ENCODE data around the gene NOL8. TPM values are rescaled to one million over a fixed set of nuclear protein-coding genes. Genes with fewer than 3 reads are reported as not detected.

The NOL8 gene
- total and polyA plus RNA-seq, 11 donors, result 8.1 to 25.6 (median 14.8) TPM

GRCh38 chr9:92312887-92313623 is 12.1 kb downstream of the NOL8 start:
- ATAC-seq, result peak; percentile 70 to 83 (median 72)
- intact Hi-C loops (cut with DNase I), result loop anchor here in 1 of 10 donors (1.0 kb wide), 1 partner anchor 13 kb away; no protein-coding TSS in a partner anchor
- H3K36me3 ChIP-seq, result peaks cover 0 to 87% (median 70%) of the 10 kb centered on the region in 9 donors
- peak overlapping the region; percentile 19 to 81 (median 56) for H3K27ac ChIP-seq
- TF ChIP-seq, protein P1, sequence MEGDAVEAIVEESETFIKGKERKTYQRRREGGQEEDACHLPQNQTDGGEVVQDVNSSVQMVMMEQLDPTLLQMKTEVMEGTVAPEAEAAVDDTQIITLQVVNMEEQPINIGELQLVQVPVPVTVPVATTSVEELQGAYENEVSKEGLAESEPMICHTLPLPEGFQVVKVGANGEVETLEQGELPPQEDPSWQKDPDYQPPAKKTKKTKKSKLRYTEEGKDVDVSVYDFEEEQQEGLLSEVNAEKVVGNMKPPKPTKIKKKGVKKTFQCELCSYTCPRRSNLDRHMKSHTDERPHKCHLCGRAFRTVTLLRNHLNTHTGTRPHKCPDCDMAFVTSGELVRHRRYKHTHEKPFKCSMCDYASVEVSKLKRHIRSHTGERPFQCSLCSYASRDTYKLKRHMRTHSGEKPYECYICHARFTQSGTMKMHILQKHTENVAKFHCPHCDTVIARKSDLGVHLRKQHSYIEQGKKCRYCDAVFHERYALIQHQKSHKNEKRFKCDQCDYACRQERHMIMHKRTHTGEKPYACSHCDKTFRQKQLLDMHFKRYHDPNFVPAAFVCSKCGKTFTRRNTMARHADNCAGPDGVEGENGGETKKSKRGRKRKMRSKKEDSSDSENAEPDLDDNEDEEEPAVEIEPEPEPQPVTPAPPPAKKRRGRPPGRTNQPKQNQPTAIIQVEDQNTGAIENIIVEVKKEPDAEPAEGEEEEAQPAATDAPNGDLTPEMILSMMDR (IDR thresholded peaks at IDR 0.05), result no peak
- no peak for TF ChIP-seq POLR2A (IDR thresholded peaks at IDR 0.05)
- no peaks in the 10 kb centered on the region for H3K27me3 ChIP-seq
- H3K9me3 ChIP-seq, result no peaks in the 10 kb centered on the region
- DNase-seq, result no peak
- 53 to 64% (median 58%) methylated on average over 6 of the region's 6 CpGs for WGBS, 4 donors
- H3K4me3 ChIP-seq, result no peak overlapping the region
- H3K4me1 ChIP-seq, result peaks cover 0 to 21% (median 11%) of the 10 kb centered on the region in 12 donors

- Histone ChIP-seq H3K9me3 (no peaks in the 10 kb centered on the region), H3K27me3 (no peaks in the 10 kb centered on the region), H3K4me3 (no peak overlapping the region), H3K36me3 (peaks cover 0 to 87% (median 70%) of the 10 kb centered on the region in 9 donors), H3K4me1 (peaks cover 0 to 21% (median 11%) of the 10 kb centered on the region in 12 donors), H3K27ac (no peak overlapping the region)
- WGBS, 4 donors, result 86 to 96% (median 92%) methylated on average over 3 of the region's 3 CpGs
- intact Hi-C loops (cut with DNase I), result no loop called here
- DNase-seq (no peak), ATAC-seq (no peak)
- TF ChIP-seq, protein P1 (IDR thresholded peaks at IDR 0.05), result no peak
- TF ChIP-seq POLR2A (IDR thresholded peaks at IDR 0.05), result no peak
Observed at GRCh38 chr9:92310562-92310961, 14.6 kb downstream of the NOL8 start.

DNA sequence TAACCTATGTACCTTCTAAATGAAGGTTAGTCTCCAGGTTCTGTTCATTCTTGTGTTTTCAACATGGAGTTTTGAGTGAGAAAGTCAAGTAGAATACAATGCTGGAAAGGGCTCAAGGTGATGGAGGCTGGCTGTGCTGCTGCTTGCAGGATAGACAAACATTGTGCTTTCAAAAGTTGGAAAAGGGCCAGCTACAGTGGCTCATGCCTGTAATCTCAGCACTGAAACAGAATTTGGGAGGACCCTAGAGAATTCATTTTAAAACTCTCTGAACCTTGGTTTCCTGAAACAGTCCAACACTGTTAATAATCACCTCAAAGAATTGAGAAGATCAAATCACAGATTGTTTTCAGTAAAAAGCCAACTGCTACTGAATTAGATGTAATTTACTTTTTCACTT is 16.3 kb downstream of the NOL8 start:
- peaks cover 0 to 91% (median 77%) of the 10 kb centered on the region in 9 donors for H3K36me3 ChIP-seq
- no peak overlapping the region for H3K27ac ChIP-seq
- H3K27me3 ChIP-seq, result no peaks in the 10 kb centered on the region
- DNase-seq (no peak), ATAC-seq (no peak)
- peaks cover 0 to 17% (median 11%) of the 10 kb centered on the region in 12 donors for H3K4me1 ChIP-seq
- no peak overlapping the region for H3K4me3 ChIP-seq
- TF ChIP-seq, protein P1 (IDR thresholded peaks at IDR 0.05), result no peak
- no peak for TF ChIP-seq POLR2A (IDR thresholded peaks at IDR 0.05)
- no peaks in the 10 kb centered on the region for H3K9me3 ChIP-seq
- intact Hi-C loops (cut with DNase I), result loop anchor here in 1 of 10 donors (10.0 kb wide), 1 partner anchor 54 kb away; no protein-coding TSS in a partner anchor

DNA sequence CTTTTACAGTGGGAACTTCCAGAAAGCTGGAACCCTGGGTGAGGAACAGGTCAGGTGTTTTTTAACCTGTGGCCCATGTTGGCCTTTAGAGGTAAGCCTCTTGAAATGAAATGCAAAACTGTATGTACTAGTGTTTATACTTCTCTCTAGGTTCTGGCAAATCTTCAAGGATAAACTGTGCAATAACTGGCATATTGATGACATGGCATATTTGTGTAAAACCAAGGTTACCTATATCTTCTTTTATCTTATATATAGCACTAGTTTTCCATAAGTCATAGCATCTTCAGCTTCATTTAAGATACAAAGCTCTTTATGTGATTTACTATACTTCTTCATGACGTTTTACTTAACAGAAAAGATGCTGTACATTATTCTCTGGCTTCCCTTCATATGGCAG is 24.2 kb downstream of the NOL8 start:
- Histone ChIP-seq H3K4me3 (no peak overlapping the region), H3K36me3 (peaks cover 0 to 97% (median 93%) of the 10 kb centered on the region in 9 donors), H3K27ac (no peak overlapping the region), H3K4me1 (peaks cover 0 to under 1% (median 0%) of the 10 kb centered on the region in 12 donors), H3K27me3 (no peaks in the 10 kb centered on the region), H3K9me3 (no peaks in the 10 kb centered on the region)
- 80 to 87% (median 84%) methylated on average over 1 of the region's 1 CpG for WGBS, 4 donors
- TF ChIP-seq, protein P1 (IDR thresholded peaks at IDR 0.05), result no peak
- no peak for TF ChIP-seq POLR2A (IDR thresholded peaks at IDR 0.05)
- no peak for ATAC-seq
- intact Hi-C loops (cut with DNase I), result loop anchor here in 1 of 10 donors (1.0 to 10.0 kb wide), 2 partner anchors 12 to 46 kb away; no protein-coding TSS in a partner anchor
- DNase-seq, result no peak

All from heart left ventricle (tissue), 16 donors.